ENCODE measurements around the gene REXO1. TPM values are rescaled to one million over a fixed set of nuclear protein-coding genes. Genes with fewer than 3 reads are reported as not detected.

Gene REXO1
- total and polyA plus RNA-seq, 2 of the 13 experiments (the other 11 are each of a cell fraction or from before 2014, with no cell fraction given) = 5.0 to 11.2 TPM

GRCh38 chr19:1839658-1840540, 8.4 kb downstream of the REXO1 start (continued):
- no peak for TF ChIP-seq ZNF33B (CRISPR knock-in tag; IDR thresholded peaks at IDR 0.05)
- TF ChIP-seq ELF3 (CRISPR knock-in tag; IDR thresholded peaks at IDR 0.05) = no peak
- TF ChIP-seq MXD4 (CRISPR knock-in tag; IDR thresholded peaks at IDR 0.05) = 0 out of 2 replicates have a peak, but pooled peaks have one; percentile 36
- TF ChIP-seq RARA (CRISPR knock-in tag; IDR thresholded peaks at IDR 0.05) = no peak
- no peak for TF ChIP-seq KLF6 (CRISPR knock-in tag; IDR thresholded peaks at IDR 0.05)
- TF ChIP-seq AKAP8 (CRISPR knock-in tag; IDR thresholded peaks at IDR 0.05) = peak; percentile 45; the same call in 1 of the 2 replicates
- no peak for TF ChIP-seq TBP (CRISPR knock-in tag; IDR thresholded peaks at IDR 0.05)
- TF ChIP-seq ZNF282 (IDR thresholded peaks at IDR 0.05; ENCODE audit: partially characterized antibody) = no peak
- no peak for TF ChIP-seq RNF2 (conservative IDR thresholded peaks at IDR 0.05; ENCODE audit: low read depth)
- TF ChIP-seq ZNF512B (CRISPR knock-in tag; IDR thresholded peaks at IDR 0.05; ENCODE audit: borderline replicate concordance) = no peak
- TF ChIP-seq SAFB2 (CRISPR knock-in tag; IDR thresholded peaks at IDR 0.05; ENCODE audit: borderline replicate concordance, low read depth) = no peak
- peak; percentile 73; the same call in 1 of the 2 replicates for TF ChIP-seq MYC (CRISPR knock-in tag; IDR thresholded peaks at IDR 0.05; ENCODE audit: borderline replicate concordance)
- TF ChIP-seq MLX (CRISPR knock-in tag; IDR thresholded peaks at IDR 0.05) = no peak
- TF ChIP-seq RBFOX2 (IDR thresholded peaks at IDR 0.05; ENCODE audit: low read depth, low read length) = 0 out of 2 replicates have a peak, but pooled peaks have one; percentile 45
- no peak for TF ChIP-seq RELA (CRISPR knock-in tag; IDR thresholded peaks at IDR 0.05)
- TF ChIP-seq, protein P1, sequence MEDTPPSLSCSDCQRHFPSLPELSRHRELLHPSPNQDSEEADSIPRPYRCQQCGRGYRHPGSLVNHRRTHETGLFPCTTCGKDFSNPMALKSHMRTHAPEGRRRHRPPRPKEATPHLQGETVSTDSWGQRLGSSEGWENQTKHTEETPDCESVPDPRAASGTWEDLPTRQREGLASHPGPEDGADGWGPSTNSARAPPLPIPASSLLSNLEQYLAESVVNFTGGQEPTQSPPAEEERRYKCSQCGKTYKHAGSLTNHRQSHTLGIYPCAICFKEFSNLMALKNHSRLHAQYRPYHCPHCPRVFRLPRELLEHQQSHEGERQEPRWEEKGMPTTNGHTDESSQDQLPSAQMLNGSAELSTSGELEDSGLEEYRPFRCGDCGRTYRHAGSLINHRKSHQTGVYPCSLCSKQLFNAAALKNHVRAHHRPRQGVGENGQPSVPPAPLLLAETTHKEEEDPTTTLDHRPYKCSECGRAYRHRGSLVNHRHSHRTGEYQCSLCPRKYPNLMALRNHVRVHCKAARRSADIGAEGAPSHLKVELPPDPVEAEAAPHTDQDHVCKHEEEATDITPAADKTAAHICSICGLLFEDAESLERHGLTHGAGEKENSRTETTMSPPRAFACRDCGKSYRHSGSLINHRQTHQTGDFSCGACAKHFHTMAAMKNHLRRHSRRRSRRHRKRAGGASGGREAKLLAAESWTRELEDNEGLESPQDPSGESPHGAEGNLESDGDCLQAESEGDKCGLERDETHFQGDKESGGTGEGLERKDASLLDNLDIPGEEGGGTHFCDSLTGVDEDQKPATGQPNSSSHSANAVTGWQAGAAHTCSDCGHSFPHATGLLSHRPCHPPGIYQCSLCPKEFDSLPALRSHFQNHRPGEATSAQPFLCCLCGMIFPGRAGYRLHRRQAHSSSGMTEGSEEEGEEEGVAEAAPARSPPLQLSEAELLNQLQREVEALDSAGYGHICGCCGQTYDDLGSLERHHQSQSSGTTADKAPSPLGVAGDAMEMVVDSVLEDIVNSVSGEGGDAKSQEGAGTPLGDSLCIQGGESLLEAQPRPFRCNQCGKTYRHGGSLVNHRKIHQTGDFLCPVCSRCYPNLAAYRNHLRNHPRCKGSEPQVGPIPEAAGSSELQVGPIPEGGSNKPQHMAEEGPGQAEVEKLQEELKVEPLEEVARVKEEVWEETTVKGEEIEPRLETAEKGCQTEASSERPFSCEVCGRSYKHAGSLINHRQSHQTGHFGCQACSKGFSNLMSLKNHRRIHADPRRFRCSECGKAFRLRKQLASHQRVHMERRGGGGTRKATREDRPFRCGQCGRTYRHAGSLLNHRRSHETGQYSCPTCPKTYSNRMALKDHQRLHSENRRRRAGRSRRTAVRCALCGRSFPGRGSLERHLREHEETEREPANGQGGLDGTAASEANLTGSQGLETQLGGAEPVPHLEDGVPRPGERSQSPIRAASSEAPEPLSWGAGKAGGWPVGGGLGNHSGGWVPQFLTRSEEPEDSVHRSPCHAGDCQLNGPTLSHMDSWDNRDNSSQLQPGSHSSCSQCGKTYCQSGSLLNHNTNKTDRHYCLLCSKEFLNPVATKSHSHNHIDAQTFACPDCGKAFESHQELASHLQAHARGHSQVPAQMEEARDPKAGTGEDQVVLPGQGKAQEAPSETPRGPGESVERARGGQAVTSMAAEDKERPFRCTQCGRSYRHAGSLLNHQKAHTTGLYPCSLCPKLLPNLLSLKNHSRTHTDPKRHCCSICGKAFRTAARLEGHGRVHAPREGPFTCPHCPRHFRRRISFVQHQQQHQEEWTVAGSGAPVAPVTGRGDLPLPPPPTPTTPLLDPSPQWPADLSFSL (CRISPR knock-in tag; IDR thresholded peaks at IDR 0.05) = no peak
- TF ChIP-seq, protein P2, sequence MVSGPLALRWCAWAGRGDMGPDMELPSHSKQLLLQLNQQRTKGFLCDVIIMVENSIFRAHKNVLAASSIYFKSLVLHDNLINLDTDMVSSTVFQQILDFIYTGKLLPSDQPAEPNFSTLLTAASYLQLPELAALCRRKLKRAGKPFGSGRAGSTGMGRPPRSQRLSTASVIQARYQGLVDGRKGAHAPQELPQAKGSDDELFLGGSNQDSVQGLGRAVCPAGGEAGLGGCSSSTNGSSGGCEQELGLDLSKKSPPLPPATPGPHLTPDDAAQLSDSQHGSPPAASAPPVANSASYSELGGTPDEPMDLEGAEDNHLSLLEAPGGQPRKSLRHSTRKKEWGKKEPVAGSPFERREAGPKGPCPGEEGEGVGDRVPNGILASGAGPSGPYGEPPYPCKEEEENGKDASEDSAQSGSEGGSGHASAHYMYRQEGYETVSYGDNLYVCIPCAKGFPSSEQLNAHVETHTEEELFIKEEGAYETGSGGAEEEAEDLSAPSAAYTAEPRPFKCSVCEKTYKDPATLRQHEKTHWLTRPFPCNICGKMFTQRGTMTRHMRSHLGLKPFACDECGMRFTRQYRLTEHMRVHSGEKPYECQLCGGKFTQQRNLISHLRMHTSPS (CRISPR knock-in tag; IDR thresholded peaks at IDR 0.05; ENCODE audit: low read depth) = 0 out of 2 replicates have a peak, but pooled peaks have one; percentile 2

Data from HepG2 (cell line).